ENCODE results near the gene SLC36A4.

GRCh38 chr11:93114304-93114703, 83.5 kb downstream of the SLC36A4 start:
- TF ChIP-seq CTCF (IDR thresholded peaks at IDR 0.05 in 4 of 5, conservative IDR thresholded peaks at IDR 0.05 in 1 of 5) = no peak
- no peak for TF ChIP-seq POLR2A (IDR thresholded peaks at IDR 0.05)
